Hematopoietic multipotent progenitor cell treated with erythropoietin and hydrocortisone succinate and interleukin-3 and kit ligand, for 6 days (in vitro differentiated cells): ENCODE data around the gene CTRL.
A peak's percentile ranks its signal among the peaks of the same experiment; 100 is the strongest.

Experiments
- DNase-seq: peaks from one replicate; pipeline ENCODE4 v3.0.0-alpha.2; 2015

The CTRL gene

GRCh38 chr16:67885545-67885944, 46.1 kb downstream of the CTRL start:
- no peak for DNase-seq

DNA sequence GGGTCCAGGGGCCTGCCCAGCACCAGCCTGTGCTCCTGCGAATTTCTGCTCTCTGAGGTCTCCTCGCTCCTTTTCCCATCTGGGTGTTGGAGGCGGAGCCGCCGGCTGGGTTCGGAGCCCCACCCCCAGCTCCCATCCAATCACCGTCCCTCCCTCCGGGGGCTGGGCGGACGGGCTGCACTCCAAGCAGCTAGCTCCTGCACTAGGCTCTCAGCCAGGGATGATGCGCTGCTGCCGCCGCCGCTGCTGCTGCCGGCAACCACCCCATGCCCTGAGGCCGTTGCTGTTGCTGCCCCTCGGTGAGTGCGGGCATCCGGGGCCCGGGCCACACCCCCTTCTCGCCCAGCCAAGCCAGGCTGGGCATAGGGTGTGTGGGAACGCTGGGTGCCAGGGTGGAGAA, 47.0 kb downstream of the CTRL start, which contains the start of gene NRN1L:
TSS of gene NRN1L (plus strand) at position 202 of the 400 bp plus-strand sequence. CDS start at position 221, 19 bp downstream.
- DNase-seq: peak; percentile 19

DNA sequence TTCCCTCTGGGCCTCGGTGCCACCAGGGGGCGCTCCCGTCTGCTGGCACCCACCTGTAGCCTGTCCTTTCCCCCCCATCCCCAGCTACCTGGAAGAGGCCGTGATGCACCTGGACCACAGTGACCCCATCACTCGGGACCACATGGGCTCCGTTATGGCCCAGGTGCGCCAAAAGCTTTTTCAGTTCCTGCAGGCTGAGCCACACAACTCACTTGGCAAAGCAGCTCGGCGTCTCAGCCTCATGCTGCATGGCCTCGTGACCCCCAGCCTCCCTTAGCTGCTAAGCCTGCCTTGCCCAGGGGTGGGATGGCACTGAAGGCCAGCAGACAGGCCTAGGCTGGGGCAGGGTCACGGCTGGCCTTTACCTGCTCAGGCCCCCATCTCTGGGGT, 47.8 kb downstream of the CTRL start:
- peak; percentile 77 for DNase-seq

DNA sequence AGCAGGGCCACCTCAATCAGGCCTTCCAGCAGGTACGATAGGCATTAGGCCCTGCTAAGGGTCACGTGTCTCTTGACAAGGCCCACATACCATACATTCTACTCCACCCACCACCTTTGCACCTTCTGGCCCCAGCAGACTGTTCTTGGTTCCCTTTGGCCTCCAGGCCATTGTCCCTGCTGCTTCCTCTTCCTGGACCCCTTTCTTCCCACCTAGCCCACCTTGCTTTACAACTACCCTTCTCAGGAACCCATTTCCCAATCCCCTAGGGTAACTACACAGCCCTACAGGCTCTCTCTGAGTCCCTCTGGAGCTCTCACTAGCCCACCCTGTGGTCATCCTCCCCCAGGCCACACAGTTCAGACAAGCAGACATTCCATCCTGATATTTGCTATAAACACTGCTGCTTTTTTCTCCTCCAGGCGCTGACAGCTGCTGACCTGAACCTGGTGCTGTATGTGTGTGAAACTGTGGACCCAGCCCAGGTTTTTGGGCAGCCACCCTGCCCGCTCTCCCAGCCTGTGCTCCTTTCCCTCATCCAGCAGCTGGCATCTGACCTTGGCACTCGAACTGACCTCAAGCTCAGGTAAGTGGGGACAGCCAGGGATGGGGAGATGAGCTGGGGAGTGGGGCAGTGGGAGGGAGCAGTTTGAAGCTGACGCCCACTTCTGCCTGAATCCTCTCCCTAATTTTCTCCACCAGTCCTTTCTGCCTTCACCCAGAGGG, 48.4 kb downstream of the CTRL start:
- no peak for DNase-seq

GRCh38 chr16:67882374-67883145, 49.1 kb downstream of the CTRL start:
- DNase-seq: no peak

DNA sequence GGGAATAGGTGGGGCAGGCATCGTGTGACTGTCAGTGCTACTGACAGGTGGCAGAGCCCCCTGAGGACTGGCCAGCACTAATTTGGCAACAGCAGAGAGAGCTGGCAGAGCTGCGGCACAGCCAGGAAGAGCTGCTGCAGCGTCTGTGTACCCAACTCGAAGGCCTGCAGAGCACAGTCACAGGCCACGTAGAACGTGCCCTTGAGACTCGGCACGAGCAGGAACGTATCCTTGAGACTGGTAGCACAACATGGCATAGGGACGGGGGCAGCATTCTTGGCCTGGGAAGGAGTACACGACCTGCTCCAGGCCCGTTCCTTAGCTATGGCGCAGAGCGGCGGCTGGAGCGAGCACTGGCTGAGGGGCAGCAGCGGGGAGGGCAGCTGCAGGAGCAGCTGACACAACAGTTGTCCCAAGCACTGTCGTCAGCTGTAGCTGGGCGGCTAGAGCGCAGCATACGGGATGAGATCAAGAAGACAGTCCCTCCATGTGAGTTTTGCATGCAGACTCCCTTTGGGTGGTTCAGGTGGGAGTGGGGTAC, 50.0 kb downstream of the CTRL start:
- no peak for DNase-seq

DNA sequence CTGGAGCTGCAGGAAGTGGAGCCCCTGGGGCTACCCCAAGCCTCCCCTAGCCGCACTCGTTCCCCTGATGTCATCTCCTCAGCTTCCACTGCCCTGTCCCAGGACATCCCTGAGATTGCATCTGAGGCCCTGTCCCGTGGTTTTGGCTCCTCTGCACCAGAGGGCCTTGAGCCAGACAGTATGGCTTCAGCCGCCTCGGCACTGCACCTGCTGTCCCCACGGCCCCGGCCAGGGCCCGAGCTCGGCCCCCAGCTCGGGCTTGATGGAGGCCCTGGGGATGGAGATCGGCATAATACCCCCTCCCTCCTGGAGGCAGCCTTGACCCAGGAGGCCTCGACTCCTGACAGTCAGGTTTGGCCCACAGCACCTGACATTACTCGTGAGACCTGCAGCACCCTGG, 51.1 kb downstream of the CTRL start:
- DNase-seq: no peak

GRCh38 chr16:67879936-67880335, 51.7 kb downstream of the CTRL start:
- no peak for DNase-seq
